GM12865 (cell line): Measurements from ENCODE around the gene FAM210A.

ENCODE experiments used
- DNase-seq: peaks from one replicate; pipeline ENCODE4 v3.0.0; 2010; ENCODE audit warnings: low read depth
- H3K4me3 ChIP-seq: 2 replicates; pipeline ENCODE4 v1.5.1; 2011; ENCODE audit warnings: mild to moderate bottlenecking, low read depth, low read length, control low read depth
- TF ChIP-seq, protein P1 (sequence below): IDR thresholded peaks from 2 replicates; pipeline ENCODE4 v1.5.1; 2011; ENCODE audit warnings: low read length, control low read depth, low read depth, inconsistent platforms; ENCODE audit not compliant: insufficient read depth; ENCODE audit errors: missing control alignments

FAM210A gene

DNA sequence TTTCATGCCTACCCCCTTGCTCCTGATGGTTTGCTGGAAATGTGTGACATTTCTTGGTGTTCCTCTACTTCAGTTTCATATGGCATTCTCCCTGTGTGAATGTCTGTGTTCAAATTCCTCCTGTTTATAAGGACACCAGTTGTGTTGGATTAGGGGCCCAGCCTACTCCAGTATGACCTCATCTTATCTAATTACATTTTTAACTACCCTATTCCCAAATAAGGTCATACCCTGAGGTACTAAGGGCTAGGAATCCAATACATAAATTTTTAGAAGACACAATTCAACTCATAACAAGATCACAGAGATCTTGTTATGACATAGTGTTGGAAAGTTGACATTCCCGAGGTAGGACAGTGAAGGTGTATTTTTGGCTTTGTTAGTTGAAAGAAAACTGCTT lies 5.5 kb downstream of the FAM210A start:
- TF ChIP-seq, protein P1, sequence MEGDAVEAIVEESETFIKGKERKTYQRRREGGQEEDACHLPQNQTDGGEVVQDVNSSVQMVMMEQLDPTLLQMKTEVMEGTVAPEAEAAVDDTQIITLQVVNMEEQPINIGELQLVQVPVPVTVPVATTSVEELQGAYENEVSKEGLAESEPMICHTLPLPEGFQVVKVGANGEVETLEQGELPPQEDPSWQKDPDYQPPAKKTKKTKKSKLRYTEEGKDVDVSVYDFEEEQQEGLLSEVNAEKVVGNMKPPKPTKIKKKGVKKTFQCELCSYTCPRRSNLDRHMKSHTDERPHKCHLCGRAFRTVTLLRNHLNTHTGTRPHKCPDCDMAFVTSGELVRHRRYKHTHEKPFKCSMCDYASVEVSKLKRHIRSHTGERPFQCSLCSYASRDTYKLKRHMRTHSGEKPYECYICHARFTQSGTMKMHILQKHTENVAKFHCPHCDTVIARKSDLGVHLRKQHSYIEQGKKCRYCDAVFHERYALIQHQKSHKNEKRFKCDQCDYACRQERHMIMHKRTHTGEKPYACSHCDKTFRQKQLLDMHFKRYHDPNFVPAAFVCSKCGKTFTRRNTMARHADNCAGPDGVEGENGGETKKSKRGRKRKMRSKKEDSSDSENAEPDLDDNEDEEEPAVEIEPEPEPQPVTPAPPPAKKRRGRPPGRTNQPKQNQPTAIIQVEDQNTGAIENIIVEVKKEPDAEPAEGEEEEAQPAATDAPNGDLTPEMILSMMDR, result no peak
- H3K4me3 ChIP-seq, result no peak overlapping the region
- no peak for DNase-seq

DNA sequence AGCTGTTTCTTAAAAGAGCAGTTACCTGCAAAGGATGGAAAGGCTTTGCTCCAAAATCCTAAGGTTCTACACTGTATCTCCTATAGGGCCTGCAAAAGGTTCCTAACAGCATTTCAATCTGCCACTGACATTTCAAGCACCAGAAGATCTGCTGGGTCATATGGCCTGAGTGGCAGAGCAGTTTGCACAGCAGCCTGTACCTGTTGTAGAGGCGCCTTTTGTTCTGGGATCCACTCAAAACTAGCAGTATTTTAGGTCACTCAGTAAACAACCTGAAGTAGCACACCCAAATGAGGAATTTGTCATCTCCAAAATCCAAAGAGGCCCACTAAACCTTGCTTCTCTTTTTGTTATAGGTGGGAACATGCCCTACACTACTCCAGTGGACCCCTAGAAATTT lies 6.2 kb downstream of the FAM210A start:
- no peak for DNase-seq
- H3K4me3 ChIP-seq, result no peak overlapping the region
- TF ChIP-seq, protein P1, result no peak

DNA sequence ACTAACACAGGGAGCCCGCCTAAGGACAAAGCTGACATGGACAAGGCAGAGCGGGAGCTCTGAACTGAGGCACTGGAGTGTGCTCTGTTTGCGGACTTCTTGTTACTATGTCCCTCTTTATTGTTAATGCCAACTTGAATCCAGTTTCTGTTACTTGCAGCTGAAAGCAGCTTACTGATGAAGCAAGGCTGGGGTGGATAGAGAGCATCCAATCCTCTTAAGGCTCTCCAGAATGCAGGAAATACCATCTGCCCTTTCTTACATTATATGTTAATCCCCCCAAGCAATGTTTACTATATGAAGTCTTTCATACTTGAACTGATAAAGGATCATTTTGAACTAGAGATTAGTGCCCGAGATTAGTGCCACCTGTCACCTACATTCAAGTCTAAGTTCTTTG lies 9.4 kb downstream of the FAM210A start:
- no peak overlapping the region for H3K4me3 ChIP-seq
- no peak for DNase-seq
- TF ChIP-seq, protein P1, result no peak

DNA sequence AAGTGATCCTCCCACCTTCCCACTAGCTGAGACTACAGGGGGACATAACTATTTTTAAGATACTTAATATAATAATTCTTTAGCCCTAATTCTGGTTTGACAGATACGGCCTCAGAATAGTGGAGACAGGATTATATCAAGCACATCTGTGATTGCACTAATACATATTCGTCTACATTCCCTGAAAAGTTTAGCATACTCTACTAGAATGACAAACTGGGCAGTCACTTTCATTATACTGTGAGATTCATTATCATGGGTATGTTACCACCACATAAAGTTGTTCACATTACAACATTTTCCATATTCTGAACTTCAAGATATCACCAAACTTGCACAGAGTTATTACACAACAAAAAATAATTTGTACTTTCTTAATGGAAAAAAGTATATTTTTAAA lies 11.0 kb downstream of the FAM210A start:
- TF ChIP-seq, protein P1, result no peak
- H3K4me3 ChIP-seq, result no peak overlapping the region
- no peak for DNase-seq

DNA sequence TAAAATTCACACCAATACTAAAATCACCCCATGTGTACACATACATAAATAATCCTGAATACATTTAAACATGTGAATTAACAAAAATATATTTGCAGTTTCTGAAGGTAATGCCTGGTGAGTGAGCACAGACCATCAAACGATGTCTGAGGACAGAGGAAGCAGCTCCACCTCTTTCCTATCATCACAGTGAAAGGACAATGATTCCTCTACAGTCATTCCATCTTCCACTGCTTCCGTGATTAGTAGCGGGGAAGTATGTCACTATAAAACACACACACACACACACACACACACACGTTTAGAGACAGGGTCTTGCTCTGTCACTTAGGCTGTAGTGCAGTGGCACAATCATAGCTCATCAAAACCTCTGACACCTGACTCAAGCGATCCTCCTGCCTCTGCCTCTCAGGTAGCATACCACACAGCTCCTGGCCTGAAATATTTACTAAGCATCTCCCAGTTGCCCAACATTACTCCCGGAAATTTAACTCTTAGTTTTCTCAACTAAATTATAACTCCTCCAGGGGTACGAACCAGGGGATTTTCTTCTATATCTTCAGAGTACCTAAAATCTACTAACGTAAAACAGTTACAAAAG lies 12.8 kb downstream of the FAM210A start:
- H3K4me3 ChIP-seq, result no peak overlapping the region
- DNase-seq, result no peak
- TF ChIP-seq, protein P1, result no peak

DNA sequence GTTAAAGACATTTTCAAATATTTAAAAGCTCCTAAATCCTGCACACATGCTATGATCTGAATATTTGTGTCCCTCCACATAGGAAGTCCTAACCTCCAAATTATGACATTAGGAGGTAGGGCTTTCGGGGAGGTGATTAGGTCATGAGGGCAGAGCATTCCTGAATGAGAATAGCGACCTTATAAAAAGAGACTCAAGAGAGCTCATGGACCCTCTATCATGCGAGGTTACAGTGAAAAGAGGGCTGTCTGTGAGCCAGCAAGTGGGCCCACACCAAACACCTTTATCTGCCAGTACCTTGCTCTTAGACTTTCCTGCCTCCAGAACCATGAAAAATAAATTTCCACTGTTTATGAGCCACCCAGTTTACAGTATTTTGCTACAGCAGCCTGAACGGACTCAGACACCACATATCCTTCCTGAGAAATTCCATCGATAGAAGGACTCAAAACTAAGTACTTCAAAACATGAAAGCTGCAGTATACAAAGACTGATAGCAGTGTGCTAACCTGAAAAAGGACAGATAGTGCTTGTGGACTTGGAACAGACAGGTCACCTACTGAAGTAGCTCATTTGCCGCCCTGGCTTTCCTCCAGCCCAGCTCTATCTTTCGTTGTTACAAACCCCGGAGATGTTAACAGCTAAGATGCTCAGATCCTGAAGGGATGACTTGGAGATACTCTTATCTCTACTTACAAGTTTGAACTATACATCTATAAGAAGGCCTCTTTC lies 13.8 kb downstream of the FAM210A start:
- TF ChIP-seq, protein P1, result no peak
- H3K4me3 ChIP-seq, result no peak overlapping the region
- DNase-seq, result no peak
